ENCODE data around the gene DNAH10.

DNAH10 gene

DNA sequence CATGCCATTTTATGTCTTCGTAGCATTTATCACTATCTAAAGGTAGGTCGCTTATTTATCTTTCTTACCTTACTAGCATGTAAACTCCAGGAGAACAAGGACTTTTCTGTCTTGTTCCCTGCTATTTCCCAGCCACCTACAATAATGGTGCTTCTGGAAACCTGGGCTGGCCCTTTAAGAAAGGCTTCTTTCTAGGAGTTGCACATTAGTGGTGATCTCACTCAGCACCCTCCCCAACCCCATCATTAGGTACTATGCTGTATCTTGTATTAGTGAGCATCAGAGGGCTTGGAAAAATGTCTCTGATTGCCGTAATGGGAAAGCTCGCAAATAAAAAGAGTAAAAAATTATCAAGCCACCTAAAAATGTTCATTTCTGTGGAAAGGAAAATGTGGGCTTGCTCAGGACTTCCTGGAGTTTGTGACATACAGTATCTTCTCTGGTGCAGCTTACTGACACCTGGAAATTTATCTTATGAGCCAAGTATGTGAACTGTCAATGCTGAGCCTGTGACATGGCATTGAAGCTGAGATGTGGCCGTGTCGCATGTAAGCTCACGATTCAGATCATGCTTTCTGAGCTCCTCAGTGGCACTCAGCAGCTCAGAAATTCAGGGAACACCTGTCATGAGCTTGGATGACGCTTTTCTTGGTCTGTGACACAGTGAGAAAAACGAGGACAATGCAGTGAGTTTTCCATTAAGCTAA, 198.1 kb downstream of the DNAH10 start:
- peaks cover 0 to 8% of the 10 kb centered on the region in 2 donors for H3K4me1 ChIP-seq (ENCODE audit: control insufficient read depth in 2 of 2, insufficient read depth in 1 of 2, low read depth in 1 of 2, low read length in 2 of 2)
- no peak overlapping the region for H3K23ac ChIP-seq (ENCODE audit: low read depth, low read length, poor library complexity)
- H2BK15ac ChIP-seq (ENCODE audit: low read length) = no peak overlapping the region
- no peak for DNase-seq (ENCODE audit: low spot score)
- H2AK5ac ChIP-seq (ENCODE audit: low read depth, low read length) = no peak overlapping the region
- no peak overlapping the region for H4K8ac ChIP-seq (ENCODE audit: low read depth, low read length)
- H3K9me3 ChIP-seq (replicated peaks in 1 of 2; ENCODE audit: control insufficient read depth in 2 of 2, insufficient read depth in 1 of 2, low read depth in 1 of 2, low read length in 2 of 2) = no peaks in the 10 kb centered on the region
- no peak overlapping the region for H3K4me3 ChIP-seq (ENCODE audit: low read length in 2 of 2)
- no peak overlapping the region for H3K18ac ChIP-seq (ENCODE audit: low read length)
- H3K36me3 ChIP-seq (replicated peaks in 1 of 2; ENCODE audit: control insufficient read depth in 2 of 2, insufficient read depth in 2 of 2, low read length in 2 of 2) = peaks cover 0 to 2% of the 10 kb centered on the region in 2 donors
- WGBS, 2 donors (ENCODE audit: extremely low coverage in 2 of 2, insufficient read length in 2 of 2, insufficient replicate concordance in 1 of 2) = no CpG with 5 or more reads among the region's 9 CpGs
- no peak overlapping the region for H3K9ac ChIP-seq (ENCODE audit: low read depth, low read length, poor library complexity)
- H2AFZ ChIP-seq (ENCODE audit: low read length) = no peak overlapping the region
- no peak overlapping the region for H2BK12ac ChIP-seq (ENCODE audit: low read length)
- H3K4ac ChIP-seq (ENCODE audit: low read length) = no peak overlapping the region
- no peak overlapping the region for H3K4me2 ChIP-seq (ENCODE audit: insufficient read depth, low read length, poor library complexity, severe bottlenecking)
- peaks cover 0 to 2% (median 0%) of the 10 kb centered on the region in 3 experiments for H3K27me3 ChIP-seq (ENCODE audit: control insufficient read depth in 3 of 3, insufficient read depth in 3 of 3, low read depth in 1 of 3, low read length in 3 of 3)
- H3K79me1 ChIP-seq (ENCODE audit: low read depth, low read length) = no peaks in the 10 kb centered on the region
- H3K27ac ChIP-seq (replicated peaks; ENCODE audit: low read length) = no peak overlapping the region
- no peak overlapping the region for H2BK120ac ChIP-seq (ENCODE audit: low read depth, low read length)
- no peak overlapping the region for H2BK5ac ChIP-seq (ENCODE audit: low read length)
- H4K91ac ChIP-seq (ENCODE audit: low read depth, low read length, poor library complexity) = no peak overlapping the region
- H3K14ac ChIP-seq (ENCODE audit: low read length) = no peak overlapping the region

DNA sequence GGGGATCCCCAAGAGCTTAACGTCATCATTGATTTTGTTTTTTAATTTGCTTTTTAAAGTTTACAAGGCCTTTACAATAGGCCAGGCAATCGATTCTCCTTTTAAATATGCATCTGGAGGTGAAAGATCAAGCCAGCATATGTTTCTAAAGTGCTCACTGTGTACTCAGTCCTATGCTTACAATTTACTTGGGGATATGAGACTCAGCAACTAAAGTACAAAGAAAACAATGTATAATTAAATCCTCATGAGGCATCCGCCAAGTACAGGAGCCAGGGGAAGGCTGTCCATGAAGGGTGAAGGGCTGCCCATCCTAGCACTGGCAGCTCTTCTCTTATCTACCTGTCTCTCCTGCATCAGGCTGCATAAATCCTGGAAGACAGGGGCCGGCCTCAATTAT, 198.8 kb downstream of the DNAH10 start:
- no peaks in the 10 kb centered on the region for H3K9me3 ChIP-seq (replicated peaks in 1 of 2; ENCODE audit: control insufficient read depth in 2 of 2, insufficient read depth in 1 of 2, low read depth in 1 of 2, low read length in 2 of 2)
- H3K14ac ChIP-seq (ENCODE audit: low read length) = no peak overlapping the region
- no peak overlapping the region for H2BK12ac ChIP-seq (ENCODE audit: low read length)
- no CpG with 5 or more reads among the region's 4 CpGs for whole genome bisulfite sequencing, 2 donors (ENCODE audit: extremely low coverage in 2 of 2, insufficient read length in 2 of 2, insufficient replicate concordance in 1 of 2)
- H3K27me3 ChIP-seq (ENCODE audit: control insufficient read depth in 3 of 3, insufficient read depth in 3 of 3, low read depth in 1 of 3, low read length in 3 of 3) = peaks cover 0 to 2% (median 0%) of the 10 kb centered on the region in 3 experiments
- H2AK5ac ChIP-seq (ENCODE audit: low read depth, low read length) = no peak overlapping the region
- peaks cover 0 to 8% of the 10 kb centered on the region in 2 donors for H3K4me1 ChIP-seq (ENCODE audit: control insufficient read depth in 2 of 2, insufficient read depth in 1 of 2, low read depth in 1 of 2, low read length in 2 of 2)
- H3K36me3 ChIP-seq (replicated peaks in 1 of 2; ENCODE audit: control insufficient read depth in 2 of 2, insufficient read depth in 2 of 2, low read length in 2 of 2) = peaks cover 2 to 3% of the 10 kb centered on the region in 2 donors
- H3K18ac ChIP-seq (ENCODE audit: low read length) = no peak overlapping the region
- H3K4me3 ChIP-seq (ENCODE audit: low read length in 2 of 2) = no peak overlapping the region
- H4K8ac ChIP-seq (ENCODE audit: low read depth, low read length) = no peak overlapping the region
- no peak overlapping the region for H2BK15ac ChIP-seq (ENCODE audit: low read length)
- DNase-seq (ENCODE audit: low spot score) = no peak
- no peak overlapping the region for H2AFZ ChIP-seq (ENCODE audit: low read length)
- H3K4ac ChIP-seq (ENCODE audit: low read length) = no peak overlapping the region
- no peak overlapping the region for H2BK120ac ChIP-seq (ENCODE audit: low read depth, low read length)
- no peak overlapping the region for H3K23ac ChIP-seq (ENCODE audit: low read depth, low read length, poor library complexity)
- no peak overlapping the region for H3K27ac ChIP-seq (replicated peaks; ENCODE audit: low read length)
- no peaks in the 10 kb centered on the region for H3K79me1 ChIP-seq (ENCODE audit: low read depth, low read length)
- H3K9ac ChIP-seq (ENCODE audit: low read depth, low read length, poor library complexity) = no peak overlapping the region
- no peak overlapping the region for H3K4me2 ChIP-seq (ENCODE audit: insufficient read depth, low read length, poor library complexity, severe bottlenecking)
- H2BK5ac ChIP-seq (ENCODE audit: low read length) = no peak overlapping the region
- H4K91ac ChIP-seq (ENCODE audit: low read depth, low read length, poor library complexity) = no peak overlapping the region

DNA sequence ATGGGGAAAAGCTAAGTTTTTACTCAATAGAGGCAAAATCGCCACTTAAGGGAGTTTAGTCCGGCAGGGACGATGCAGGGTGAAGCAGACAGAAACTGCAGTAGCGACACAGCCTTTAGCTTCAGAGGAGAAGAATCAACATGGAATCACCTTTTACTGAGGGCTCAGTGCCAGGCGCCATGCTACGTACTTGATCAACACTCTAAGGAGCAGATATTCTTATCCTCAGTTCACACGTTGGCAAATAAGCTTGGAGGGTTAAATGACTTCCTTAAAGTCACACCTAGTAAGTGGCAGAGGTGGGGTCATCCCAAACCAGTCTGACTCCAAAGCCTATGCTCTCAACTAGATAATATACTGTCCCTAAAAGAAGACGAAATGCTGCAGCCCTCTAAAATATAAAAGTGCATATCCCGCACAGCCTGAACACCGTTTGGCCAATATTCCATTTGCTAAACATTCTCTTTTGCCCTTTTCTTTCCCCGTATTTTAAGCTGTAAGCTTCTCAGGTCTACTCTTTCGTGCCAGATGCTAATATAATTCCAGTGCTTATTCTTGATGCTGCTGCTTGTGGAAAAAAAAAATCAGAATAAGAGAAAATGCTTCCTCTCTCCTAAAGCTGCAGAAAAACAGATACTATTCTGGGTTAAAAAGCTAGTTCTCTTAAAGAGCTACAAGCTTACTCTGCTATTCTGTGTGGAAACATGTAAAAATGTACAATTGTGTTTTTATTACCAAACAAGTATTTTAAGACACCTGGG, 199.7 kb downstream of the DNAH10 start:
- H4K8ac ChIP-seq (ENCODE audit: low read depth, low read length) = no peak overlapping the region
- H3K4ac ChIP-seq (ENCODE audit: low read length) = no peak overlapping the region
- H3K9ac ChIP-seq (ENCODE audit: low read depth, low read length, poor library complexity) = no peak overlapping the region
- no peak overlapping the region for H4K91ac ChIP-seq (ENCODE audit: low read depth, low read length, poor library complexity)
- no peak overlapping the region for H2BK5ac ChIP-seq (ENCODE audit: low read length)
- H3K4me3 ChIP-seq (ENCODE audit: low read length in 2 of 2) = no peak overlapping the region
- H2BK12ac ChIP-seq (ENCODE audit: low read length) = no peak overlapping the region
- H3K36me3 ChIP-seq (replicated peaks in 1 of 2; ENCODE audit: control insufficient read depth in 2 of 2, insufficient read depth in 2 of 2, low read length in 2 of 2) = peaks cover 2 to 9% of the 10 kb centered on the region in 2 donors
- H3K4me1 ChIP-seq (ENCODE audit: control insufficient read depth in 2 of 2, insufficient read depth in 1 of 2, low read depth in 1 of 2, low read length in 2 of 2) = peaks cover 0 to 4% of the 10 kb centered on the region in 2 donors
- H2AK5ac ChIP-seq (ENCODE audit: low read depth, low read length) = no peak overlapping the region
- no peak for DNase-seq (ENCODE audit: low spot score)
- peaks cover 0 to 2% (median 0%) of the 10 kb centered on the region in 3 experiments for H3K27me3 ChIP-seq (ENCODE audit: control insufficient read depth in 3 of 3, insufficient read depth in 3 of 3, low read depth in 1 of 3, low read length in 3 of 3)
- H2AFZ ChIP-seq (ENCODE audit: low read length) = no peak overlapping the region
- no peak overlapping the region for H3K27ac ChIP-seq (replicated peaks; ENCODE audit: low read length)
- no peak overlapping the region for H3K4me2 ChIP-seq (ENCODE audit: insufficient read depth, low read length, poor library complexity, severe bottlenecking)
- H3K18ac ChIP-seq (ENCODE audit: low read length) = no peak overlapping the region
- no peak overlapping the region for H3K14ac ChIP-seq (ENCODE audit: low read length)
- no CpG with 5 or more reads among the region's 12 CpGs for WGBS, 2 donors (ENCODE audit: extremely low coverage in 2 of 2, insufficient read length in 2 of 2, insufficient replicate concordance in 1 of 2)
- H3K79me1 ChIP-seq (ENCODE audit: low read depth, low read length) = no peaks in the 10 kb centered on the region
- no peaks in the 10 kb centered on the region for H3K9me3 ChIP-seq (replicated peaks in 1 of 2; ENCODE audit: control insufficient read depth in 2 of 2, insufficient read depth in 1 of 2, low read depth in 1 of 2, low read length in 2 of 2)
- H2BK15ac ChIP-seq (ENCODE audit: low read length) = no peak overlapping the region
- H2BK120ac ChIP-seq (ENCODE audit: low read depth, low read length) = no peak overlapping the region
- no peak overlapping the region for H3K23ac ChIP-seq (ENCODE audit: low read depth, low read length, poor library complexity)

DNA sequence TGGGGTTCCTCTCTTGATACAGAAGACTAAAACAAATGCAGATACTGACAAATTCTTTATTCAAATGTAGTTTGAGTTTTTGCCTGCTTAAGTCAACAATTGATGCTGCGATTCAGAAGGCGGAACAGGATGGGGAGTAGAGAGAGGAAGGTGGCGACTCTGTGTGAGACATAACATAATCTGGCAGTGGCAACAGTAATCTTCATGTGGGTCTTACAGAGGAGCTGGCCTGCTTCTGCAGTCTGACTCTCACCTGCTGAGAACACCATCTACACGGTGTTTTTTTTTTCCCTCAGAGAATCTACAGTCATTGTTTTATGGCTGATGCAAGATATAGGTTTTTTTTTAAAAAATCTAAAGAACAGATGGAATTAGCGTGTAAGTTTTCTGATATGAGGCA, 200.4 kb downstream of the DNAH10 start:
- Histone ChIP-seq H3K4me3 (ENCODE audit: low read length in 2 of 2) (no peak overlapping the region), H3K23ac (ENCODE audit: low read depth, low read length, poor library complexity) (no peak overlapping the region), H3K79me1 (ENCODE audit: low read depth, low read length) (no peaks in the 10 kb centered on the region), H4K91ac (ENCODE audit: low read depth, low read length, poor library complexity) (no peak overlapping the region), H3K4me2 (ENCODE audit: insufficient read depth, low read length, poor library complexity, severe bottlenecking) (no peak overlapping the region), H3K27me3 (ENCODE audit: control insufficient read depth in 3 of 3, insufficient read depth in 3 of 3, low read depth in 1 of 3, low read length in 3 of 3) (no peaks in the 10 kb centered on the region), H3K27ac (replicated peaks; ENCODE audit: low read length) (no peak overlapping the region), H2BK5ac (ENCODE audit: low read length) (no peak overlapping the region), H3K18ac (ENCODE audit: low read length) (no peak overlapping the region), H2BK12ac (ENCODE audit: low read length) (no peak overlapping the region), H2AK5ac (ENCODE audit: low read depth, low read length) (no peak overlapping the region), H3K4me1 (ENCODE audit: control insufficient read depth in 2 of 2, insufficient read depth in 1 of 2, low read depth in 1 of 2, low read length in 2 of 2) (peaks cover 0 to 4% of the 10 kb centered on the region in 2 donors), H2BK15ac (ENCODE audit: low read length) (no peak overlapping the region), H4K8ac (ENCODE audit: low read depth, low read length) (no peak overlapping the region), H2BK120ac (ENCODE audit: low read depth, low read length) (no peak overlapping the region), H3K9me3 (replicated peaks in 1 of 2; ENCODE audit: control insufficient read depth in 2 of 2, insufficient read depth in 1 of 2, low read depth in 1 of 2, low read length in 2 of 2) (no peaks in the 10 kb centered on the region), H3K36me3 (replicated peaks in 1 of 2; ENCODE audit: control insufficient read depth in 2 of 2, insufficient read depth in 2 of 2, low read length in 2 of 2) (peaks cover 0 to 12% of the 10 kb centered on the region in 2 donors), H2AFZ (ENCODE audit: low read length) (no peak overlapping the region), H3K14ac (ENCODE audit: low read length) (no peak overlapping the region), H3K9ac (ENCODE audit: low read depth, low read length, poor library complexity) (no peak overlapping the region), H3K4ac (ENCODE audit: low read length) (no peak overlapping the region)
- no CpG with 5 or more reads among the region's 5 CpGs for WGBS, 2 donors (ENCODE audit: extremely low coverage in 2 of 2, insufficient read length in 2 of 2, insufficient replicate concordance in 1 of 2)
- no peak for DNase-seq (ENCODE audit: low spot score)

Data from neuronal stem cell (in vitro differentiated cells).